ENCODE measurements around the gene LAPTM5. TPM values are rescaled to one million over a fixed set of nuclear protein-coding genes. Genes with fewer than 3 reads are reported as not detected.

The LAPTM5 gene
- total and polyA plus RNA-seq, 3 donors from 2014 or later, result 2.0 to 46.9 (median 16.3) TPM

DNA sequence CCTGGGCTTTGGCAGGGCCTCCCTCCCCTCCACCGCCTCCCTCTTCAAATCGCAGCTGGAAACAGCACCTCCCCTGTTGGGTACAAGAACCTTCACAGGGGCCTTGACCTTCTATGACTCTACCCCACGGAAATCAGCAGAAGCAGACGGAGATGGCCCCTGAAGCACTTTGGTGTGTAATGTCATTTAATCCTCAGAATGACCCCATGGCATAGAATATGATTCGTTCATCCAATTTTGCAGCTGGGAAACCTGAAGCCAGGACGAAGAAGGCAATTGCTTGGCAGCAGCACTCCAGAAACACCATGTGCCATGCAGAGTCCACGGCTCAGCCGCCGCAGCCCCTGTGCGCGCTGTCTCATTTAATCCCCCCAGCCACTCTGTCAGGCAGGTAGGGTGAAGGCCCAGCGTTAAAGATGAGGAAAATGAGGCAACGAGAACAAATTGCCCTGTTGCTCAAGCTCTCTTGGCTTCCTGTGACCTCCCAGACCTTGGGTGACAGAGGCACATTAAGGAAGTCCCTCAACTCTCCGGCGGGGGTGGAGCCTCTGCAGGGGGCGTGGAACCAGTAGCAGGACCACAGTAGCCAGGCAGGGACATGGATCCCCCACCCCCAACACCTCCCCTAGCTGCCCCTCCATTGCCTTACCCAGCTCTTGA, 25.8 kb upstream of the LAPTM5 start:
- intact Hi-C loops (cut with DNase I; ENCODE audit: low total_unique reads), result loop anchor here (5.0 kb wide), 1 partner anchor 129 kb away; no protein-coding TSS in a partner anchor
- H3K27ac ChIP-seq, result no peak overlapping the region
- H3K4me1 ChIP-seq, result peaks cover 31% of the 10 kb centered on the region
- no peaks in the 10 kb centered on the region for H3K36me3 ChIP-seq (ENCODE audit: low read depth, missing control alignments)
- no peak for TF ChIP-seq POLR2A (IDR thresholded peaks at IDR 0.05)
- H3K9me3 ChIP-seq, result no peaks in the 10 kb centered on the region
- no peak overlapping the region for H3K4me3 ChIP-seq
- DNase-seq, result no peak
- H3K27me3 ChIP-seq, result no peaks in the 10 kb centered on the region
- 66 to 78% methylated on average over 14 to 16 of the region's 16 CpGs for whole genome bisulfite sequencing, 2 donors

DNA sequence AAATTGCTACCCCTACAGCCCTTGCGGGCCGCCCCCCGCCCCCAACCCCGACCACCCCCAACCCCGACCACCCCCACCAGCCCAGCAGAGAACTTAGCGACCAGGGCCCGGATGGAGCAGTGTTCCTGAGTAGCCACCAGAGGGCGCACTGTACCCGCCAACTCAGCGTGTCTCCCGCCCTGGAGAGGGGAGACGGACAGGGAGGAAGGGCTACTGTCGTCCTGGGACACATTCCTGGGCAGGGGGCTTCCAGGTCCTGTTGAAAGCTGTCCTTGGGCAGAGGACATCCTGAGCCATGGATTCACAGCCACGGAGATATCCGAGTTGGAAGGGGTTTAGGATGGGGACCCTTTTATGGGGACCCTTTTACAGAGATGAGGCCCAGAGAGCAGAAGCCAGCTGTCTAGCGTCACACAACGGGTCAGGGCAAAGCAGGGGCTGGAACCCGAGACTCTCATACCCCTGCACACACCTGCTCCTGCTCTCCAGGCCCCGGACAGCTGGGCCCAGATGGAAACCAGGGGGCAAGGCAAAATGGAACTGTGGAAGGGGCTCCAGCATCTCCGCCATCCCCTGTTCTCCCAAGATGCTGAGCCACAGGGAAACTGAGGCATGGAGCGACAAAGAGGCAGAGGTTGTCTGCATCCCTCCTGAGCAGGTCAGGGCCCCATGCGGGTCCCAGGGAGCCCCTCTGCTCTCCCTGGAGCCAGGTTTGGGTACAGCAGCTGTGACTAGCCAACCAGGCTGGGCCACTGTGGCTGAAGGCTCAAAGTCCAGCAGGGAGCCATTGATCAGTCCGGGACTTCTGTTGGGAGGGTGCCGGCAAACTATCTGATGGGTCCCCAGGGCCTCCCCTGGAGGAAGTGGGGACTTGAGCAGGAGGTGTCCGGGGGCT, 25.0 kb upstream of the LAPTM5 start:
- no peak overlapping the region for H3K27ac ChIP-seq
- no peaks in the 10 kb centered on the region for H3K9me3 ChIP-seq
- WGBS, 2 donors, result 30 to 87% methylated on average over 4 to 23 of the region's 25 CpGs
- no peaks in the 10 kb centered on the region for H3K27me3 ChIP-seq
- intact Hi-C loops (cut with DNase I; ENCODE audit: low total_unique reads), result loop anchor here (5.0 kb wide), 1 partner anchor 130 kb away; no protein-coding TSS in a partner anchor
- H3K4me1 ChIP-seq, result peaks cover 24% of the 10 kb centered on the region
- DNase-seq, result peak; percentile 74
- no peaks in the 10 kb centered on the region for H3K36me3 ChIP-seq (ENCODE audit: low read depth, missing control alignments)
- TF ChIP-seq, protein P1, sequence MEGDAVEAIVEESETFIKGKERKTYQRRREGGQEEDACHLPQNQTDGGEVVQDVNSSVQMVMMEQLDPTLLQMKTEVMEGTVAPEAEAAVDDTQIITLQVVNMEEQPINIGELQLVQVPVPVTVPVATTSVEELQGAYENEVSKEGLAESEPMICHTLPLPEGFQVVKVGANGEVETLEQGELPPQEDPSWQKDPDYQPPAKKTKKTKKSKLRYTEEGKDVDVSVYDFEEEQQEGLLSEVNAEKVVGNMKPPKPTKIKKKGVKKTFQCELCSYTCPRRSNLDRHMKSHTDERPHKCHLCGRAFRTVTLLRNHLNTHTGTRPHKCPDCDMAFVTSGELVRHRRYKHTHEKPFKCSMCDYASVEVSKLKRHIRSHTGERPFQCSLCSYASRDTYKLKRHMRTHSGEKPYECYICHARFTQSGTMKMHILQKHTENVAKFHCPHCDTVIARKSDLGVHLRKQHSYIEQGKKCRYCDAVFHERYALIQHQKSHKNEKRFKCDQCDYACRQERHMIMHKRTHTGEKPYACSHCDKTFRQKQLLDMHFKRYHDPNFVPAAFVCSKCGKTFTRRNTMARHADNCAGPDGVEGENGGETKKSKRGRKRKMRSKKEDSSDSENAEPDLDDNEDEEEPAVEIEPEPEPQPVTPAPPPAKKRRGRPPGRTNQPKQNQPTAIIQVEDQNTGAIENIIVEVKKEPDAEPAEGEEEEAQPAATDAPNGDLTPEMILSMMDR (IDR thresholded peaks at IDR 0.05), result peak; percentile 70 to 81 (median 76)
- no peak for TF ChIP-seq POLR2A (IDR thresholded peaks at IDR 0.05)
- no peak overlapping the region for H3K4me3 ChIP-seq

DNA sequence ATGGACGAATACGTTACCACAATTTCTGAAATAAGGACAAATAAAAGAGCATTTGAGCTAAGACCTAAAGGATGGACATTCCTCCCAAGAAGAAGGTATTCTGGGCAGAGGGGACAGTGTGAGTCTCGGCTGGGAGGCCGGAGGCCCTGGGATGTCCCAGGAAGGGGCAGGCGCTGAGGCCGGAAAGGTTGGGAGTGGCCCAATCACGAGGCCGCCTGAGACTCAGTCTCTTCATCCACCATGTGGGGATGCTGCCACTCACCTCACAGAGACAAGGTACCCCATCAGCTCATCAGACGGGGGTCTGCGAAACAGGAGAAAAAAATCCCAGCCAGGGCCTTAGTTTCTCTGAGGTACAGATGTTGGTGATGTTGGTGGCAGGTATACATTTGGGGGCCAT, 24.3 kb upstream of the LAPTM5 start:
- WGBS, 2 donors, result 71% methylated on average over 10 of the region's 10 CpGs

DNA sequence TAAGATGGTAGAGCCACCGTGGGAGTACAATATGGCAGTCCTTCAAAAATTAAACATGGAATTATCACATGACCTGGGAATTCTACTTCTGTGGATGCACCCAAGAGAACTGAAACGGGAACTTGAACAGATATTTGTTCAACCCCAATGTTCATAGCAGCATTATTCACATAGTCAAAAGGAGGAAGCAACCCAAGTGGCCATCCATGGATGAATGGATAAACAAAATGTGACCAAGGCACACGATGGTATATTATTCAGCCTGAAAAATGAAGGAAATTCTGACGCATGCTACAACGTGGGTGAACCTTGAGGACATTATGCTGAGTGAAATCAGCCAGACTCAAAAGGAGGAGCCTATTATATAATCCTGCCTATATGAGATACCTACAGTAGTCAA, 22.8 kb upstream of the LAPTM5 start:
- Histone ChIP-seq H3K27ac (no peak overlapping the region), H3K9me3 (no peaks in the 10 kb centered on the region), H3K4me3 (no peak overlapping the region), H3K36me3 (ENCODE audit: low read depth, missing control alignments) (no peaks in the 10 kb centered on the region), H3K27me3 (no peaks in the 10 kb centered on the region), H3K4me1 (peaks cover 13% of the 10 kb centered on the region)
- no peak for DNase-seq
- intact Hi-C loops (cut with DNase I; ENCODE audit: low total_unique reads), result loop anchor here (5.0 kb wide), 1 partner anchor 132 kb away; no protein-coding TSS in a partner anchor
- TF ChIP-seq POLR2A (IDR thresholded peaks at IDR 0.05), result no peak
- TF ChIP-seq, protein P1 (IDR thresholded peaks at IDR 0.05), result no peak
- WGBS, 2 donors, result 66 to 70% methylated on average over 5 of the region's 5 CpGs

More for the DNA sequence above, 24.3 kb upstream of the LAPTM5 start:
- Histone ChIP-seq H3K36me3 (ENCODE audit: low read depth, missing control alignments) (no peaks in the 10 kb centered on the region), H3K4me1 (peaks cover 18% of the 10 kb centered on the region), H3K4me3 (no peak overlapping the region), H3K9me3 (no peaks in the 10 kb centered on the region), H3K27me3 (no peaks in the 10 kb centered on the region), H3K27ac (no peak overlapping the region)
- TF ChIP-seq, protein P1 (IDR thresholded peaks at IDR 0.05), result no peak
- TF ChIP-seq POLR2A (IDR thresholded peaks at IDR 0.05), result no peak
- no peak for DNase-seq
- intact Hi-C loops (cut with DNase I; ENCODE audit: low total_unique reads), result loop anchor here (5.0 kb wide), 1 partner anchor 130 kb away; no protein-coding TSS in a partner anchor
